Endothelial cell of umbilical vein (primary cell): ENCODE results near the gene DPYSL4. TPM values are rescaled to one million over a fixed set of nuclear protein-coding genes. Genes with fewer than 3 reads are reported as not detected.

Source experiments
- BruUV-seq: library from RNA; stranded (reverse); fragments of 400-500 nt; replicated peaks from 2 replicates; lab custom pipeline; 2021; lab: Mats Ljungman, UMichigan
- CTCF ChIA-PET: fragments of 300-600, 350-600 bp; sonication (Branson Sonifier 250); formaldehyde crosslinking; loops from one replicate; lab custom pipeline; 2021; ENCODE audit warnings: antibody characterized with exemption, inconsistent platforms; lab: Charles Lee
- POLR2A ChIA-PET: fragments of 300-600, 350-600 bp; sonication (Branson Sonifier 250); formaldehyde crosslinking; loops from one replicate; lab custom pipeline; 2021; ENCODE audit warnings: antibody characterized with exemption, inconsistent platforms; lab: Charles Lee
- DNase-seq: peaks from one replicate; pipeline ENCODE4 v3.0.0-alpha.2; 2011; ENCODE audit warnings: low read depth, low spot score
- FAIRE-seq: peaks from 2 replicates; lab custom pipeline; 2011; peaks lifted over from hg19 to GRCh38; lab: Jason Lieb, UNC
- H2AFZ ChIP-seq: 2 replicates; pipeline ENCODE4 v1.6.0; 2012; ENCODE audit warnings: low read depth, low read length, control low read depth, inconsistent platforms
- H3K27ac ChIP-seq: 2 replicates; pipeline ENCODE4 v1.5.1; 2011; ENCODE audit warnings: low read depth, mild to moderate bottlenecking, control low read depth, low read length, moderate library complexity; ENCODE audit not compliant: insufficient read depth
- H3K27me3 ChIP-seq, 2 experiments: 2 replicates each; pipeline versions ENCODE4 v1.6.0 to v1.6.1; 2011; ENCODE audit warnings: low read length in 2 of 2, mixed read lengths in 1 of 2; ENCODE audit not compliant: control insufficient read depth in 2 of 2, insufficient read depth in 2 of 2
- H3K36me3 ChIP-seq, 2 experiments: 2 replicates in 1 of 2; 3 replicates in 1 of 2; pipeline ENCODE4 v1.5.1; 2011; ENCODE audit warnings: low read length in 2 of 2, mild to moderate bottlenecking in 1 of 2, moderate library complexity in 1 of 2; ENCODE audit not compliant: control insufficient read depth in 2 of 2, insufficient read depth in 2 of 2; ENCODE audit errors: extremely low read depth in 1 of 2
- H3K4me1 ChIP-seq: 3 replicates; pipeline ENCODE4 v1.5.1; 2011; ENCODE audit warnings: mild to moderate bottlenecking, low read length; ENCODE audit not compliant: control insufficient read depth, insufficient read depth; ENCODE audit errors: extremely low read depth
- H3K4me2 ChIP-seq: 2 replicates; pipeline ENCODE4 v1.6.1; 2011; ENCODE audit warnings: low read length, control low read depth, mixed read lengths; ENCODE audit not compliant: insufficient read depth
- H3K4me3 ChIP-seq, 3 experiments: fragments of 200-600 bp in 1 of 3; sonication (generic), shearing (Covaris generic) in 1 of 3; replicated peaks in 1 of 3; 2 replicates each; pipeline ENCODE4 v1.5.1; 2011 to 2016; ENCODE audit warnings: control low read depth in 3 of 3, low read length in 3 of 3, mild to moderate bottlenecking in 2 of 3, inconsistent platforms in 1 of 3, low read depth in 1 of 3, moderate library complexity in 1 of 3; ENCODE audit not compliant: insufficient read depth in 1 of 3
- H3K79me2 ChIP-seq: 2 replicates; pipeline ENCODE4 v1.6.0; 2012; ENCODE audit warnings: low read length, inconsistent platforms; ENCODE audit not compliant: control insufficient read depth, insufficient read depth
- H3K9ac ChIP-seq: replicated peaks from 2 replicates; pipeline ENCODE3; 2011; ENCODE audit warnings: low read length, control low read depth; ENCODE audit not compliant: insufficient read depth; ENCODE audit errors: extremely low read depth
- H3K9me1 ChIP-seq: replicated peaks from 3 replicates; pipeline ENCODE4 v1.6.0; 2011; ENCODE audit warnings: mild to moderate bottlenecking, low read length; ENCODE audit not compliant: control insufficient read depth, insufficient read depth; ENCODE audit errors: extremely low read depth
- H3K9me3 ChIP-seq: replicated peaks from 2 replicates; pipeline ENCODE4 v1.5.1; 2012; ENCODE audit warnings: low read length, inconsistent platforms; ENCODE audit not compliant: control insufficient read depth, insufficient read depth
- H4K20me1 ChIP-seq: replicated peaks from 2 replicates; pipeline ENCODE3; 2011; ENCODE audit warnings: mild to moderate bottlenecking, low read length; ENCODE audit not compliant: control insufficient read depth, insufficient read depth; ENCODE audit errors: extremely low read depth
- EZH2 ChIP-seq: IDR thresholded peaks from 2 replicates; pipeline ENCODE4 v1.6.1; 2012; ENCODE audit warnings: borderline replicate concordance, low read depth, mild to moderate bottlenecking, moderate library complexity, low read length, inconsistent platforms; ENCODE audit not compliant: severe bottlenecking
- FOS ChIP-seq: IDR thresholded peaks from 2 replicates; pipeline ENCODE4 v1.6.1; 2011; ENCODE audit warnings: mild to moderate bottlenecking, low read length, moderate library complexity, borderline replicate concordance; ENCODE audit not compliant: insufficient read depth
- GATA2 ChIP-seq: IDR thresholded peaks from 2 replicates; pipeline ENCODE4 v1.7.0; 2011; ENCODE audit warnings: low read depth, mild to moderate bottlenecking, moderate library complexity, mixed read lengths, low read length; ENCODE audit not compliant: insufficient read length, insufficient read depth
- MYC ChIP-seq: IDR thresholded peaks from one replicate; pipeline ENCODE4 v1.6.1; 2011; ENCODE audit warnings: mild to moderate bottlenecking, low read depth, low read length
- POLR2A ChIP-seq: IDR thresholded peaks from 2 replicates; pipeline ENCODE4 v1.6.1; 2012; ENCODE audit warnings: low read depth, mild to moderate bottlenecking, control low read depth, low read length
- POLR2AphosphoS5 ChIP-seq: IDR thresholded peaks from 2 replicates; pipeline ENCODE4 v1.6.1; 2012; ENCODE audit warnings: low read depth, mild to moderate bottlenecking, control low read depth, low read length, moderate library complexity; ENCODE audit not compliant: insufficient read depth
- dilution Hi-C: fragments of 300-500 bp; cut with MboI; formaldehyde crosslinking; loops from one replicate; pipeline ENCODE4 v1.15.0; 2019; ENCODE audit warnings: low sequenced_read_pairs; ENCODE audit not compliant: extremely low pct_ligation_motif_present
- intact Hi-C: fragments of 100-400 bp; cut with micrococcal nuclease; formaldehyde crosslinking; loops from one replicate; pipeline ENCODE4 v1.10.0; 2022
- polyA plus RNA-seq, 4 experiments: library from polyadenylated mRNA; depleted of rRNA in 3 of 4; stranded (reverse) in 3 of 4; unstranded in 1 of 4; fragments of >200 nt; gene quantifications; 2 replicates each; pipeline versions ENCODE4 v1.2.1 to v1.2.3, GENCODE V29; 2011 to 2012; ENCODE audit warnings: missing spikeins in 1 of 4
- total RNA-seq: library from RNA; stranded (reverse); gene quantifications from 2 replicates; pipeline ENCODE4 v1.2.3, GENCODE V29; 2021
- TF ChIP-seq, protein P1 (sequence below): IDR thresholded peaks from 2 replicates; pipeline ENCODE4 v1.6.1; 2011; ENCODE audit not compliant: insufficient read depth, insufficient read length
- TF ChIP-seq, protein P2 (sequence below), 2 donors: IDR thresholded peaks; 1 replicate in 1 of 2; 2 replicates in 1 of 2; pipeline ENCODE4 v1.5.1; 2011; ENCODE audit warnings: low read length in 2 of 2, mild to moderate bottlenecking in 2 of 2, moderate library complexity in 2 of 2, control low read depth in 1 of 2, inconsistent platforms in 1 of 2, low read depth in 1 of 2; ENCODE audit not compliant: insufficient read depth in 1 of 2; ENCODE audit errors: extremely low read depth in 1 of 2

Gene DPYSL4
- total and polyA plus RNA-seq, 2 donors (not counting 3 experiments of a cell fraction or from before 2014, with no cell fraction given), result 27.1 to 60.0 TPM

DNA sequence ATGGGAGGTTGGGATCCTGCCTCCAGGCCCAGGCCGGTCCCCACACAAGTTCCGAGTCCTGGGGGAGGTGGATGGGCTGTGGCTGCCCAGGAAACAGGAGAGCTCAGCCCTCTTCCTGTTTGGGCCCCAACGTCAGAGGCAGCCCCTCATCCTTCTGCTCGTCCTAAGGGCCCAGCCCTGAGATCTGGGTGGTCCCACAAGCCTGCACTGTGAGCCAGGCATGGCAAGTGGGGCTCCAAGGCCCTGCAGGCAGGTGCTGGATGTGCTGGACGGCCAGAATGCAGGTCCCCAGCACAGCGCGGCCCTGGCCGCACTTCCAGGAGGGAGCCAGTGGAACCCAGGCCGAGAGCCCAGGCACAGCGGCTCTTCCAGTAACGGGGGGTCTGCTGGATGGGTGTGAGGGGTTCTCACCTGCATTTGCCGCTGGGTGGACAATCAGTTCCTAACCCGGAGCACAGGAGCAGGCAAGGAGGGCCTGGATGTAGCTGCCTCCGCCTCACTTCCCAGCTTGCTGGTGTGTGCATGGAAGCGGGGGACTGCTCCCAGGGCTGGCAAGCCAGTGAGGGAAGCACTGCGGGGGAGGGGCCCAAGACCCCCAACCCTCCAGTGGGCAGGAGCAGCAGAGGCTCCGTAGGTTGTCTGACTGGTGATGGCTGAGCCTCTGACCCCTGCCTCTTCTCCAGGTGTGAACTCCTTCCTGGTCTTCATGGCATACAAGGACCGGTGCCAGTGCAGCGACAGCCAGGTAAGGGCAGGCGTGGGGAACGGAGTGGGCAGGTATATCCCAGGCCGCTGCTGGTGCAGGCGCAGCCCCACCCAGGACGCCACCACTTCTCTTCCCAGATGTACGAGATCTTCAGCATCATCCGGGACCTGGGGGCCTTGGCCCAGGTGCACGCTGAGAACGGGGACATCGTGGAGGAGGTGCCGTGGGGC is 9.7 kb downstream of the DPYSL4 start:
- Histone ChIP-seq H3K4me1 (no peaks in the 10 kb centered on the region), H3K36me3 (peaks cover 0 to 3% of the 10 kb centered on the region in 2 experiments), H3K9ac (no peak overlapping the region), H3K4me3 (no peak overlapping the region), H3K9me3 (no peaks in the 10 kb centered on the region), H3K27me3 (no peaks in the 10 kb centered on the region), H3K27ac (no peak overlapping the region), H3K9me1 (no peaks in the 10 kb centered on the region), H4K20me1 (no peaks in the 10 kb centered on the region), H3K4me2 (no peak overlapping the region), H3K79me2 (no peaks in the 10 kb centered on the region), H2AFZ (no peak overlapping the region)
- intact Hi-C loops (no loop called here), dilution Hi-C loops (no loop called here)
- no peak for DNase-seq
- CTCF ChIA-PET, result no interaction called here
- TF ChIP-seq POLR2A, result no peak
- no peak for TF ChIP-seq EZH2
- TF ChIP-seq, protein P1, sequence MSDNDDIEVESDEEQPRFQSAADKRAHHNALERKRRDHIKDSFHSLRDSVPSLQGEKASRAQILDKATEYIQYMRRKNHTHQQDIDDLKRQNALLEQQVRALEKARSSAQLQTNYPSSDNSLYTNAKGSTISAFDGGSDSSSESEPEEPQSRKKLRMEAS, result no peak
- TF ChIP-seq GATA2, result no peak
- TF ChIP-seq, protein P2, sequence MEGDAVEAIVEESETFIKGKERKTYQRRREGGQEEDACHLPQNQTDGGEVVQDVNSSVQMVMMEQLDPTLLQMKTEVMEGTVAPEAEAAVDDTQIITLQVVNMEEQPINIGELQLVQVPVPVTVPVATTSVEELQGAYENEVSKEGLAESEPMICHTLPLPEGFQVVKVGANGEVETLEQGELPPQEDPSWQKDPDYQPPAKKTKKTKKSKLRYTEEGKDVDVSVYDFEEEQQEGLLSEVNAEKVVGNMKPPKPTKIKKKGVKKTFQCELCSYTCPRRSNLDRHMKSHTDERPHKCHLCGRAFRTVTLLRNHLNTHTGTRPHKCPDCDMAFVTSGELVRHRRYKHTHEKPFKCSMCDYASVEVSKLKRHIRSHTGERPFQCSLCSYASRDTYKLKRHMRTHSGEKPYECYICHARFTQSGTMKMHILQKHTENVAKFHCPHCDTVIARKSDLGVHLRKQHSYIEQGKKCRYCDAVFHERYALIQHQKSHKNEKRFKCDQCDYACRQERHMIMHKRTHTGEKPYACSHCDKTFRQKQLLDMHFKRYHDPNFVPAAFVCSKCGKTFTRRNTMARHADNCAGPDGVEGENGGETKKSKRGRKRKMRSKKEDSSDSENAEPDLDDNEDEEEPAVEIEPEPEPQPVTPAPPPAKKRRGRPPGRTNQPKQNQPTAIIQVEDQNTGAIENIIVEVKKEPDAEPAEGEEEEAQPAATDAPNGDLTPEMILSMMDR (IDR thresholded peaks at IDR 0.05; ENCODE audit: extremely low read depth in 1 of 2, insufficient read depth in 1 of 2, low read depth in 1 of 2, low read length in 2 of 2), result no peak
- TF ChIP-seq POLR2AphosphoS5, result no peak
- no peak for TF ChIP-seq FOS
- TF ChIP-seq MYC, result no peak
- no TSS peak for BruUV-seq
- POLR2A ChIA-PET, result no interaction called here
- FAIRE-seq, result no peak
